ENCODE measurements around the gene COG3.

DNA sequence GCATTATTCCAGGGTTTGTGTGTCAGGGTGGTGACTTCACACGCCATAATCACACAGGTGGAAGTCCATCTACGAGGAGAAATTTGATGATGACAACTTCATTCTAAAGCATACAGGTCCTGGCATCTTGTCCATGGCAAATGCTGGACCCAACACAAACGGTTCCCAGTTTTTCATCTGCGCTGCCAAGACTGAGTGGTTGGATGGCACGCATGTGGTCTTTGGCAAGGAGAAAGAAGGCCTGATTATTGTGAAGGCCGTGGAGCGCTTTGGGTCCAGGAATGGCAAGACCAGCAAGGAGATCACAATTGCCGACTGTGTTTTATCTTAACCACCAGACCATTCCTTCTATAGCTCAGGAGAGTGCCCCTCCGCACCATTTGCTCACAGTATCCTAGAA lies 28.4 kb upstream of the COG3 start:
- TF ChIP-seq POLR2A (IDR thresholded peaks at IDR 0.05): no peak
- TF ChIP-seq, protein P1, sequence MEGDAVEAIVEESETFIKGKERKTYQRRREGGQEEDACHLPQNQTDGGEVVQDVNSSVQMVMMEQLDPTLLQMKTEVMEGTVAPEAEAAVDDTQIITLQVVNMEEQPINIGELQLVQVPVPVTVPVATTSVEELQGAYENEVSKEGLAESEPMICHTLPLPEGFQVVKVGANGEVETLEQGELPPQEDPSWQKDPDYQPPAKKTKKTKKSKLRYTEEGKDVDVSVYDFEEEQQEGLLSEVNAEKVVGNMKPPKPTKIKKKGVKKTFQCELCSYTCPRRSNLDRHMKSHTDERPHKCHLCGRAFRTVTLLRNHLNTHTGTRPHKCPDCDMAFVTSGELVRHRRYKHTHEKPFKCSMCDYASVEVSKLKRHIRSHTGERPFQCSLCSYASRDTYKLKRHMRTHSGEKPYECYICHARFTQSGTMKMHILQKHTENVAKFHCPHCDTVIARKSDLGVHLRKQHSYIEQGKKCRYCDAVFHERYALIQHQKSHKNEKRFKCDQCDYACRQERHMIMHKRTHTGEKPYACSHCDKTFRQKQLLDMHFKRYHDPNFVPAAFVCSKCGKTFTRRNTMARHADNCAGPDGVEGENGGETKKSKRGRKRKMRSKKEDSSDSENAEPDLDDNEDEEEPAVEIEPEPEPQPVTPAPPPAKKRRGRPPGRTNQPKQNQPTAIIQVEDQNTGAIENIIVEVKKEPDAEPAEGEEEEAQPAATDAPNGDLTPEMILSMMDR (IDR thresholded peaks at IDR 0.05): no peak
- no peak for TF ChIP-seq EP300 (IDR thresholded peaks at IDR 0.05)
